Heart left ventricle (tissue), 16 donors: Measurements from ENCODE around the gene RNF217. TPM values are rescaled to one million over a fixed set of nuclear protein-coding genes. Genes with fewer than 3 reads are reported as not detected.

ENCODE experiments used
- ATAC-seq, 4 donors: fragments of 200-7000 bp; cut with Tn5 transposase; one replicate each; pipeline ENCODE4 v1.9.1; 2020 to 2022; ENCODE audit warnings: moderate library complexity in 4 of 4, mild to moderate bottlenecking in 3 of 4, moderate number of reproducible peaks in 1 of 4
- DNase-seq, 5 donors: peaks; one replicate each; pipeline ENCODE4 v3.0.0-alpha.2; 2020
- H3K27ac ChIP-seq, 12 donors: fragments of 200-600 bp; sonication (generic) in 4 of 12; one replicate each; pipeline versions ENCODE4 v1.5.0 to v1.8.0; 2016 to 2022; ENCODE audit warnings: mild to moderate bottlenecking in 2 of 12
- H3K27me3 ChIP-seq, 9 donors: fragments of 200-600 bp; sonication (generic) in 2 of 9; one replicate each; pipeline versions ENCODE4 v1.5.1 to v1.8.0; 2016 to 2022; ENCODE audit warnings: mild to moderate bottlenecking in 3 of 9
- H3K36me3 ChIP-seq, 9 donors: fragments of 200-600 bp; sonication (generic) in 2 of 9; one replicate each; pipeline versions ENCODE4 v1.5.0 to v1.8.0; 2018 to 2022; ENCODE audit warnings: mild to moderate bottlenecking in 2 of 9
- H3K4me1 ChIP-seq, 12 donors: fragments of 200-600 bp; sonication (generic) in 4 of 12; one replicate each; pipeline versions ENCODE4 v1.5.0 to v1.8.0; 2016 to 2022; ENCODE audit warnings: mild to moderate bottlenecking in 3 of 12
- H3K4me3 ChIP-seq, 12 donors: fragments of 200-600 bp; sonication (generic) in 4 of 12; one replicate each; pipeline versions ENCODE4 v1.5.0 to v1.8.0; 2017 to 2022; ENCODE audit warnings: mild to moderate bottlenecking in 9 of 12, moderate library complexity in 4 of 12
- H3K9me3 ChIP-seq, 12 donors: fragments of 200-600 bp; sonication (generic) in 4 of 12; one replicate each; pipeline versions ENCODE4 v1.5.0 to v1.8.0; 2016 to 2022; ENCODE audit warnings: mild to moderate bottlenecking in 1 of 12
- POLR2A ChIP-seq, 2 donors: fragments of 450-650 bp; IDR thresholded peaks; one replicate each; pipeline ENCODE4 v1.6.1; 2017; ENCODE audit warnings: antibody characterized with exemption in 2 of 2, mild to moderate bottlenecking in 2 of 2, moderate library complexity in 2 of 2
- WGBS, 4 donors: extraction: QIAGEN DNeasy Blood & Tissue Kit in 2 of 4; methylation state at CpG; one replicate each; pipeline versions ENCODE4 v1.1.5 to v1.1.7; 2013 to 2018; 5-methylcytosine and 5-hydroxymethylcytosine counted together
- intact Hi-C, 10 donors: fragments of 100-400 bp; cut with DNase I; formaldehyde crosslinking; loops; one replicate each; pipeline versions ENCODE4 v1.11.1 to v1.14.2; 2022
- polyA plus RNA-seq, 2 donors: library from polyadenylated mRNA; stranded (reverse); fragments of 200-250 nt; gene quantifications; one replicate each; pipeline ENCODE4 v1.2.3, GENCODE V29; 2013
- total RNA-seq, 9 donors: library from RNA; depleted of rRNA in 2 of 9; stranded (reverse); fragments of >200 nt in 2 of 9; fragmentation: NEBNext Ultra II Directional in 3 of 9; extraction: Animal tissue kit (Norgen Biotek cat#: 25700) in 3 of 9; gene quantifications; one replicate each; pipeline versions ENCODE4 v1.1.0 to v1.2.4, GENCODE V29; 2016 to 2023
- TF ChIP-seq, protein P1 (sequence below), 12 donors: fragments of 200-600 bp; sonication (generic) in 4 of 12; IDR thresholded peaks; one replicate each; pipeline versions ENCODE4 v1.5.0 to v1.8.0; 2018 to 2022; ENCODE audit warnings: antibody characterized with exemption in 12 of 12, mild to moderate bottlenecking in 5 of 12
- donor health status: ischemic (EF 13 %, LVEDD 7.1; RV severe dilation, severe dysfunction).
- donor health status: healthy with polysubstance abuse.
- donor health status: DM: no; HTN: yes; CAD: no.
- donor health status: DM: no; HTN: no; CAD: no.
- donor health status: ischemic (EF 25% LVEDD 6.9; RV normal size, moderate dysfunction).
- donor health status: ischemic (EF 25% LVEDD 5.7; RV mildly dilated, moderate dysfunction).
- donor health status: healthy.
- donor health status: DM: yes; HTN: yes; CAD: no.
- donor health status: ischemic (EF 35%, LVEDD 5.7; RV mildly dilated, moderate dysfunction).
- donor health status: nonischemic (EF 11% LVEDD 7.7; RV severe dilation, severe dysfunction).
- donor health status: DM: yes; HTN: yes; CAD: no.
- donor health status: PGD.
- donor health status: ischemic (EF 29% LVEDD 5.4; RV normal size, mild dysfunction).
- donor health status: nonischemic (EF 23%, LVEDD 6.1; RV moderate dilation, normal function).

RNF217 gene
- total and polyA plus RNA-seq, 11 donors: 2.2 to 21.6 (median 13.9) TPM

GRCh38 chr6:125107896-125108295, 145.7 kb downstream of the RNF217 start:
- peaks cover 0 to 44% (median 29%) of the 10 kb centered on the region in 12 donors for H3K9me3 ChIP-seq
- DNase-seq: no peak
- TF ChIP-seq POLR2A (IDR thresholded peaks at IDR 0.05): no peak
- TF ChIP-seq, protein P1, sequence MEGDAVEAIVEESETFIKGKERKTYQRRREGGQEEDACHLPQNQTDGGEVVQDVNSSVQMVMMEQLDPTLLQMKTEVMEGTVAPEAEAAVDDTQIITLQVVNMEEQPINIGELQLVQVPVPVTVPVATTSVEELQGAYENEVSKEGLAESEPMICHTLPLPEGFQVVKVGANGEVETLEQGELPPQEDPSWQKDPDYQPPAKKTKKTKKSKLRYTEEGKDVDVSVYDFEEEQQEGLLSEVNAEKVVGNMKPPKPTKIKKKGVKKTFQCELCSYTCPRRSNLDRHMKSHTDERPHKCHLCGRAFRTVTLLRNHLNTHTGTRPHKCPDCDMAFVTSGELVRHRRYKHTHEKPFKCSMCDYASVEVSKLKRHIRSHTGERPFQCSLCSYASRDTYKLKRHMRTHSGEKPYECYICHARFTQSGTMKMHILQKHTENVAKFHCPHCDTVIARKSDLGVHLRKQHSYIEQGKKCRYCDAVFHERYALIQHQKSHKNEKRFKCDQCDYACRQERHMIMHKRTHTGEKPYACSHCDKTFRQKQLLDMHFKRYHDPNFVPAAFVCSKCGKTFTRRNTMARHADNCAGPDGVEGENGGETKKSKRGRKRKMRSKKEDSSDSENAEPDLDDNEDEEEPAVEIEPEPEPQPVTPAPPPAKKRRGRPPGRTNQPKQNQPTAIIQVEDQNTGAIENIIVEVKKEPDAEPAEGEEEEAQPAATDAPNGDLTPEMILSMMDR (IDR thresholded peaks at IDR 0.05): no peak
- WGBS, 4 donors: 93 to 95% (median 94%) methylated on average over 3 of the region's 3 CpGs
- intact Hi-C loops: loop anchor here in 2 of 10 donors (10.0 kb wide), 1 partner anchor 143 kb away; the partner anchor contains the start of gene RNF217 (in 2 of the 2)
- H3K36me3 ChIP-seq: no peaks in the 10 kb centered on the region
- H3K4me3 ChIP-seq: no peak overlapping the region
- peaks cover 0 to 5% (median 0%) of the 10 kb centered on the region in 12 donors for H3K4me1 ChIP-seq
- no peak for ATAC-seq
- H3K27me3 ChIP-seq: no peaks in the 10 kb centered on the region
- no peak overlapping the region for H3K27ac ChIP-seq

DNA sequence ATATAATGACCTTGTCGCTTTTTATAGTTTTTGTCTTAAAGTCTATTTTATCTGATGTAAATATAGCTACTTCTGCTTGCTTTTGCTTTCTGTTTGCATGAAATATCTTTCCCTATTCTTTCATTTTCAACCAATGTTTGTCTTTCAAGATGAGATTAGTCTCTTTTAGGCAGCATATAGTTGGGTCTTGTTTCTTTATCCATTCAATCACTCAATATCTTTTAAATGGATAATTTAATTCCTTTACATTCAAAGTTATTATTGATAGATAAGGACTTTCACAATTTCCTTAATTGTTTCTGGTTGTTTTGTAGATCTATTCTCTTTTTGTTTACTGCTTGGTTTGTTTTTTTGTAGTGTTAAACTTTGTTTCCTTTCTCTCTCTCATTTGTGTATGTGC, 147.8 kb downstream of the RNF217 start:
- intact Hi-C loops: loop anchor here in 3 of 10 donors (5.0 to 10.0 kb wide), 2 partner anchors 145 to 148 kb away; partner anchors contain the start of gene RNF217 (in 3 of the 3)
- DNase-seq: no peak
- no peak for ATAC-seq
- Histone ChIP-seq H3K9me3 (peaks cover 0 to 44% (median 29%) of the 10 kb centered on the region in 12 donors), H3K36me3 (no peaks in the 10 kb centered on the region), H3K27ac (no peak overlapping the region), H3K4me3 (no peak overlapping the region), H3K4me1 (no peaks in the 10 kb centered on the region), H3K27me3 (no peaks in the 10 kb centered on the region)
- WGBS, 4 donors: 87 to 96% (median 95%) methylated on average over 1 of the region's 1 CpG
- TF ChIP-seq POLR2A (IDR thresholded peaks at IDR 0.05): no peak
- TF ChIP-seq, protein P1 (IDR thresholded peaks at IDR 0.05): no peak

DNA sequence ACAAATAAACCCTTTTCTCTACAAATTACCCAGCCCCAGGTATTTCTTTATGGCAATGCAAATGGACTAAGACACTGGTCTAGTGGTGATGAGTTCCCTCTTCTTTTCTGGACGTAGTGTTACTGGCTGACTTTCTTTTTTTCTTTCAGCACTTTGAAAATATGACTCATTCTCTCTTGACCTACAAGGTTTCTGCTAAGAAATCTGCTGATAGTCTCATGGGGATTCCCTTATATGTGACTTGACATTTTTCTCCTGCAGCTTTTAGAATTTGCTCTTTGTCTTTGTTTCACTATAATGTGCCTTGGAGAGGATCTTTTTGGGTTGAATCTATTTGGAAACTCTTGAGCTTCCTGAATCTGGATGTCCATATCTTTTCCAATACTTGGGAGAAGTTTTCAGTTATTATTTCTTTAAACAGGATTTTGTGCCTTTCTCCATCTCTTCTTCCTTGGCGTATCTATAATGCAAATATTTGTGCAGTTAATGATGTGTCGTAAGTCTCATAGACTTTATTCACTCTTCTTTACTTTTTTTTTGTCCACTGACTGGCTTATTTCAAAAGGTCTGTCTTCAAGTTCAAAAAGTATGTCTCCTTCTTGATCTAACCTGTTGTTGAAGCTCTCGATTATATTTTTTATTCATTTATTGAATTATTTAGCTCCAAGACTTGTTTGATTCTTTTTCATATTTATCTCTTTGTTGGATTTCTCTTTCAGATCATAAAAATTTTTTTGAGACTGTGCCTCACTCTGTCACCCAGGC, 149.2 kb downstream of the RNF217 start:
- TF ChIP-seq, protein P1 (IDR thresholded peaks at IDR 0.05): no peak
- no peak for TF ChIP-seq POLR2A (IDR thresholded peaks at IDR 0.05)
- DNase-seq: no peak
- WGBS, 4 donors: 88 to 90% (median 89%) methylated on average over 4 of the region's 4 CpGs
- no peak for ATAC-seq
- Histone ChIP-seq H3K27me3 (no peaks in the 10 kb centered on the region), H3K27ac (no peak overlapping the region), H3K4me3 (no peak overlapping the region), H3K9me3 (peaks cover 0 to 44% (median 29%) of the 10 kb centered on the region in 12 donors), H3K36me3 (no peaks in the 10 kb centered on the region), H3K4me1 (no peaks in the 10 kb centered on the region)
- intact Hi-C loops: loop anchor here in 3 of 10 donors (5.0 to 10.0 kb wide), 2 partner anchors 147 to 149 kb away; partner anchors contain the start of gene RNF217 (in 3 of the 3)

DNA sequence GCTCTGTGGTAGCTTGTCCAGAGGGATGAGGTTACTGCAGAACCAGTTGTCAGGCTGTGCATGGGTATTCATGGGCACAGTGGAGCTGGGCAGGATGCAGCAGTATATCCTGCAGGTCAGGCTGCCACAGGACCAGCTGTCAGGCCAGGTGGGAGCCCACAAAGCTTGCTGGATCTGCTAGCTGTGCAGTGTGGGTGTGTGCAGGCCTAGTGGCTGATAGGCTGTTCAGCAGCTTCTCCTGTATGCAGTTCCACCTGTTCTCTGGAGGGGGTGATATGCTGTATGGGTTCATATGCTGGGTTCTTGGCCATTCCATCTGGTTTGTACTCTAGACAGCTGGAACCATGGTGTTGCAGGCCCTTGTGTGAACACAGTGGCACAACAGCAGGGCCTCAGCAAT, 150.7 kb downstream of the RNF217 start:
- no peak overlapping the region for H3K27ac ChIP-seq
- intact Hi-C loops: loop anchor here in 5 of 10 donors (2.0 to 10.0 kb wide), 3 partner anchors 148 to 242 kb away; partner anchors contain the start of gene RNF217 (in 3 of the 5)
- ATAC-seq (no peak), DNase-seq (no peak)
- no peaks in the 10 kb centered on the region for H3K36me3 ChIP-seq
- TF ChIP-seq, protein P1 (IDR thresholded peaks at IDR 0.05): no peak
- TF ChIP-seq POLR2A (IDR thresholded peaks at IDR 0.05): no peak
- H3K4me1 ChIP-seq: no peaks in the 10 kb centered on the region
- no peaks in the 10 kb centered on the region for H3K27me3 ChIP-seq
- H3K4me3 ChIP-seq: no peak overlapping the region
- H3K9me3 ChIP-seq: peaks cover 0 to 44% (median 29%) of the 10 kb centered on the region in 12 donors
